Measurements from ENCODE around the gene OSBPL7.

OSBPL7 gene

DNA sequence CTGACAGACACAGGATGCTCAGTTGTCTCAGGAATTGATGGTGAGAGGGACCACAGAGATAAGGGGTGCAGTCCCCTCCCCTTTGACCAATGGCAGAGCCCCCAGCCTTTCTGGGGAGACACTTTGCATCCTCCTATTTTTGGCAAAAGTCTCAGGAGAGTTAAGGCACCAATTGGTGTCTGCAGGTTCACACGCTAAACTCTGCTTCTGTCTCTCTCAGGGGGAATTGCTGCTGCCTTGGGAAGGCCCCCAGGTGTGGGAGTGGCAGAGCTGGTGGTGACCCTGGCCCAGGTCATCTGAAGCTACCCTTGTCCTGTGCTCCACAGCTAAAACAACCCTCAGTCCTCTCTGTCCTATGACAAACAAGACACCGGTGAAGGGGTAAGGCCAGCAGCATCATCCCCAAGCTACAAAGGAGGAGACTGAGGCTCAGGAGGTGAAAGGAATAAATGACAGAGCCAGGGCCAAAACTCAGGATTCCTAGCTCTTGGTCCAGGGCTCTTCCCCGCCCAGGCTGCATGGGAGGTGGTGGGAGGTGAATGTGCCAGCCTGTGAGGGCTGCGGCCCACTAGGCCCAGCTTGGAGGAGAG lies 20.3 kb downstream of the OSBPL7 start:
- FAIRE-seq: no peak
- no peak for DNase-seq (ENCODE audit: insufficient read length, low spot score)
- TF ChIP-seq, protein P1, sequence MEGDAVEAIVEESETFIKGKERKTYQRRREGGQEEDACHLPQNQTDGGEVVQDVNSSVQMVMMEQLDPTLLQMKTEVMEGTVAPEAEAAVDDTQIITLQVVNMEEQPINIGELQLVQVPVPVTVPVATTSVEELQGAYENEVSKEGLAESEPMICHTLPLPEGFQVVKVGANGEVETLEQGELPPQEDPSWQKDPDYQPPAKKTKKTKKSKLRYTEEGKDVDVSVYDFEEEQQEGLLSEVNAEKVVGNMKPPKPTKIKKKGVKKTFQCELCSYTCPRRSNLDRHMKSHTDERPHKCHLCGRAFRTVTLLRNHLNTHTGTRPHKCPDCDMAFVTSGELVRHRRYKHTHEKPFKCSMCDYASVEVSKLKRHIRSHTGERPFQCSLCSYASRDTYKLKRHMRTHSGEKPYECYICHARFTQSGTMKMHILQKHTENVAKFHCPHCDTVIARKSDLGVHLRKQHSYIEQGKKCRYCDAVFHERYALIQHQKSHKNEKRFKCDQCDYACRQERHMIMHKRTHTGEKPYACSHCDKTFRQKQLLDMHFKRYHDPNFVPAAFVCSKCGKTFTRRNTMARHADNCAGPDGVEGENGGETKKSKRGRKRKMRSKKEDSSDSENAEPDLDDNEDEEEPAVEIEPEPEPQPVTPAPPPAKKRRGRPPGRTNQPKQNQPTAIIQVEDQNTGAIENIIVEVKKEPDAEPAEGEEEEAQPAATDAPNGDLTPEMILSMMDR (IDR thresholded peaks at IDR 0.05; ENCODE audit: insufficient read depth, missing control alignments): no peak

DNA sequence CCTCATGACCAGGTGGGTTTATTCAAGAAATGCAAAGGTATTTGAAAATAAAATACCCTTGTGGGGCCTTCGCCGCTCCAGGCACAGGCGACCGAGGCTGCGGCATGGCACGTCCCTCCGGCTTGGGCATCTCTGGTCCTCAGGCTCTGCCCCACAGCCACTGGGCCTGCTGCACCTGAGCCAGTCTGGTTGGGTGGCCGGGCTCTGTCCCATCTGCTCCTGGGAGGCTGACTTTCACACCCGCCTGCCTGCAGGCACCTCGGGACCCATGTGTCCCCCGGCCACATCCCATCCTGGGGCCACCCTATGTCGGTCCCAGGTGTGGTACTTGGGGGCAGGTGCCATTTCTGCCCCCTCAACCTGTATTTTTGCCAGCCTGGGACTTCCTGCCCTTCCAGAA lies 20.9 kb downstream of the OSBPL7 start:
- FAIRE-seq: no peak
- TF ChIP-seq, protein P1 (IDR thresholded peaks at IDR 0.05; ENCODE audit: insufficient read depth, missing control alignments): no peak
- no peak for DNase-seq (ENCODE audit: insufficient read length, low spot score)

DNA sequence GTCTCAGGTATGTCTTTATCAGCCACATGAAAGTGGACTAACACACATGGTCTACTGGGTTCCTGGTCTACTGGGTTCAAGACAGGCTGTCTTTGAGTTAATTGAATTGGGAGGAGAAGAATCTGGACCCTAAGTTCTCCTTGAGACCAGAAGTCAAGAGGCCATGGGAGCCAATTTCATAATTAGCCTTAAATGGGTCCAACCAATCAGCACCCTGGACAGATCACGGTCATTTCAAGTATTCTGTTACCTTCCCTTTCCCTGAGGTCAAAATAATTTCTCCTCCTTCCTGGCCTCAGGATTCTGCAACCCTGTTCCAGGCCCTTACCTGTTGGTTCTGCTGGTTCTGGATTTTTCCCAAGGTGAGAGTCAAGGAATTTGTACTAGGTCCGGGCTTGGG lies 23.8 kb downstream of the OSBPL7 start:
- TF ChIP-seq, protein P1 (IDR thresholded peaks at IDR 0.05; ENCODE audit: insufficient read depth, missing control alignments): no peak
- DNase-seq (ENCODE audit: insufficient read length, low spot score) (no peak), FAIRE-seq (no peak)

DNA sequence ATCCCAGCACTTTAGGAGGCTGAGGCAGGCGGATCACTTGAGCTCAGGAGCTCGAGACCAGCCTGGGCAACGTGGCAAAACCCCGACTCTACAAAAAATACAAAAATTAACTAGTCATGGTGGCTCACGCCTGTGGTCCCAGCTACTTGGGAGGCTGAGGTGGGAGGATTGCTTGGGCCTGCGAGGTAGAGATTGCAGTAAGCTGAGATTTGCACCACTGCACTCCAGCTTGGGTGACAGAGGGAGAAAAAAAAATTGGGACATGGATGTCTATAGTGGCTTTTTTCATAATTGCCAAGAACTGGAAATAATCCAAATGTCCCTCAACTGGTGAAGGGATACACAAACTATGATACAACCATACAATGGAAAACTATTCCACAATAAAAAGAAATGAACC lies 28.6 kb downstream of the OSBPL7 start:
- DNase-seq (ENCODE audit: insufficient read length, low spot score): no peak
- TF ChIP-seq, protein P1 (IDR thresholded peaks at IDR 0.05; ENCODE audit: insufficient read depth, missing control alignments): no peak
- no peak for FAIRE-seq

DNA sequence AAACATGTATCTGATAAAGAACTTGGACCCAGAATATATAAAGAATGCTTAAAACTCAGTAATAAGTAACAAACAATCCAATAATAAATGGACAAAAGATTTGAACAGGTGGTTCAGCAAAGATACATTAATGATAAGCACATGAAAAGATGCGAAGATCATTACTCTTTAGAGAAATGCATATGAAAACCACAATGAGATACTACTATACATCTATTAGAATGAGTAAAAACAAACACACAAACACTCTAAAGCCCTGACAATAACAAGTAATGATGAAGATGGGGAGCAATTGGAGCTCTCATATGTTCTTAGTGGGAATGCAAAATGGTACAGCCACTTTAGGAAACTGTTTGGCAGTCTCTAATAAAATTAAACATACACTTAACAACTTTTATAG lies 29.1 kb downstream of the OSBPL7 start:
- TF ChIP-seq, protein P1 (IDR thresholded peaks at IDR 0.05; ENCODE audit: insufficient read depth, missing control alignments): no peak
- FAIRE-seq (no peak), DNase-seq (ENCODE audit: insufficient read length, low spot score) (no peak)

DNA sequence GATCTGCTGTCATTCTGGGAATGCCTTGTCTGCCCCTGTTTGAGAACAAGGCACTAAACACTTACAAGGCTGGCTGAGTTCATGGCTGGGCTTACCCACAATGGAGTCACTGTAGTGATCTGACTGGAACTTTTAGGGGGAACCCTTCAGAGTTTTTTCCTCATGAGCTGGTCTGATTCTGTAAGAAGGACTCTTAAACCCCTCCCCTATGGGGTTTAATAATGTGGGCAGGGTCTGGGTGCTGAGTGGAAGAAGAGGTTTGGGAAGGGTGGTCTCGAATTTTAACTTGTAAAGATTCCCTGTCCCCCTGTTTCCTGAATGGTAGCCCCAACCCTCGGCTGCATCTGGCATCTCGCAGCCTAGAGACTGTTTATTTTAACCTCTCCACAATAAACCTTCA lies 30.6 kb downstream of the OSBPL7 start:
- FAIRE-seq (no peak), DNase-seq (ENCODE audit: insufficient read length, low spot score) (no peak)
- TF ChIP-seq, protein P1 (IDR thresholded peaks at IDR 0.05; ENCODE audit: insufficient read depth, missing control alignments): no peak

DNA sequence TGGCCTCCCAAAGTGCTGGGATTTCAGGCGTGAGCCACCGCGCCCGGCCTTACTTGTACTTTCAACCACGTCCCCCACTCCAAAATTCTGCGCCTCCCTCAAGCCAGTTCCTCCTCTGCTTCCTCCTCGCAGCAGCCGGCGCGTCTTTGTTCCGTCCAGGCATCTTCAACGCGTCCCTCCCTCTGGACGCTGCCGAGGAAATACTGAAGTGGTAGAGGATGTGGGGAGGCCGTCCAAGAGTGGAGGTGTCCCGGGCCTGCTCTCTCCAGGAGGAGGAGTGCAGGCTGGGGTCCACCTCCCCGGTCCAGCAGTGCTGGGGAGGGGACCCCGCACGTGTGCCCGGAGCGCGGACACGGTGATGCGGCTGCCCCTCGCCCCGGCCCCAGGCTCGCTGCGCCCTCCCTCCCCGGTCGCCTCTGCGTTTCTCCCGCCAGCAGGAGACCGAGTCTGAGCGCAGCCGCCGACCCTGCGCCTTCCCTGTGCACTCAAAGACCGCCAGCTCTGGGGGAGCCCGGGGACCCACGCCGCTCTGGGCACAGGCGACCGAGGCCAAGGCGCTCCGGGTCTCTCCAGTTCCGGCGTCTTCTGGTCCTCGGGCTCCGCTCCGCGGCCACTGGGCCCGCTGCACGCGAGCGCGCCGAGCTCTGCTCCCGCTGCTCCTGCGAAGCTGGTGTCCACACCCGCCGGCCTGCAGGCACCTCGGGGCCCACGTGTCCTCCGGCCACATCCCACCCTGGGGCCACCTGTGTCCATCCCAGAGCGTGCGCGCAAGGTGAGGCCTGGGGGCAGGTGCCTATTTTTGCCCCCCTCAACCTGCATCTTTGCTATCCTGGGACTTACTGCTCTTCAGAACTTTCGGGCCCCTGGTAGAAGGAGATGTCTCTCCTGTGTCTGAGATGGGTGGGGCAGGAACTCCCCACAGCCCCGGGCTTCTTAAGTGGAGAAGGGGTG lies 31.7 kb downstream of the OSBPL7 start:
- FAIRE-seq: no peak
- peak; percentile 69 for DNase-seq (ENCODE audit: insufficient read length, low spot score)
- TF ChIP-seq, protein P1 (IDR thresholded peaks at IDR 0.05; ENCODE audit: insufficient read depth, missing control alignments): peak; percentile 47
